Measurements from ENCODE around the gene ABLIM1. TPM values are rescaled to one million over a fixed set of nuclear protein-coding genes. Genes with fewer than 3 reads are reported as not detected.

ABLIM1 gene
- total RNA-seq, 4 donors from 2014 or later, result 152 to 373 (median 209) TPM

- peak in 1 of 2 donors; percentile 26 for TF ChIP-seq EP300 (IDR thresholded peaks at IDR 0.05)
- TF ChIP-seq POLR2A (IDR thresholded peaks at IDR 0.05), result no peak
- H3K27ac ChIP-seq, result peak overlapping the region in 2 of 4 donors; percentile 30 to 36
- H3K4me1 ChIP-seq, result peaks cover 0 to 18% (median 5%) of the 10 kb centered on the region in 4 donors
- no peaks in the 10 kb centered on the region for H3K27me3 ChIP-seq
- H3K9me3 ChIP-seq, result no peaks in the 10 kb centered on the region
- 35 to 38% methylated on average over 9 of the region's 9 CpGs for WGBS, 2 donors
- H3K4me3 ChIP-seq, result no peak overlapping the region
- no peak for DNase-seq (ENCODE audit: low spot score in 2 of 2)
- no peaks in the 10 kb centered on the region for H3K36me3 ChIP-seq
Measured at GRCh38 chr10:114412907-114413797, 244.9 kb downstream of the ABLIM1 start.

- no peaks in the 10 kb centered on the region for H3K9me3 ChIP-seq
- no peak for TF ChIP-seq POLR2A (IDR thresholded peaks at IDR 0.05)
- no peak for TF ChIP-seq CTCF (IDR thresholded peaks at IDR 0.05)
- TF ChIP-seq EP300 (IDR thresholded peaks at IDR 0.05), result no peak
- H3K4me3 ChIP-seq, result no peak overlapping the region
- no peaks in the 10 kb centered on the region for H3K36me3 ChIP-seq
- WGBS, 2 donors, result 56 to 57% methylated on average over 5 of the region's 5 CpGs
- no peak overlapping the region for H3K27ac ChIP-seq
- DNase-seq (ENCODE audit: low spot score in 2 of 2), result no peak
- peaks cover 0 to 30% (median 9%) of the 10 kb centered on the region in 4 donors for H3K4me1 ChIP-seq
- H3K27me3 ChIP-seq, result no peaks in the 10 kb centered on the region
Measured at GRCh38 chr10:114408968-114409444, 249.1 kb downstream of the ABLIM1 start.

GRCh38 chr10:114408112-114408967, 249.7 kb downstream of the ABLIM1 start:
- peaks cover 0 to 33% (median 7%) of the 10 kb centered on the region in 4 donors for H3K4me1 ChIP-seq
- no peak for DNase-seq (ENCODE audit: low spot score in 2 of 2)
- TF ChIP-seq POLR2A (IDR thresholded peaks at IDR 0.05) (no peak), EP300 (IDR thresholded peaks at IDR 0.05) (no peak), CTCF (IDR thresholded peaks at IDR 0.05) (no peak)
- H3K27me3 ChIP-seq, result no peaks in the 10 kb centered on the region
- no peaks in the 10 kb centered on the region for H3K9me3 ChIP-seq
- 77 to 78% methylated on average over 12 of the region's 12 CpGs for WGBS, 2 donors
- no peaks in the 10 kb centered on the region for H3K36me3 ChIP-seq
- H3K4me3 ChIP-seq, result no peak overlapping the region
- H3K27ac ChIP-seq, result peak overlapping the region in 2 of 4 donors; percentile 0 to 13

GRCh38 chr10:114406455-114406854, 251.6 kb downstream of the ABLIM1 start:
- H3K4me1 ChIP-seq, result peaks cover 0 to 42% (median 7%) of the 10 kb centered on the region in 4 donors
- no peaks in the 10 kb centered on the region for H3K36me3 ChIP-seq
- H3K9me3 ChIP-seq, result no peaks in the 10 kb centered on the region
- no peaks in the 10 kb centered on the region for H3K27me3 ChIP-seq
- WGBS, 2 donors, result 89 to 100% methylated on average over 1 of the region's 1 CpG
- DNase-seq (ENCODE audit: low spot score in 2 of 2), result no peak
- no peak overlapping the region for H3K27ac ChIP-seq
- no peak overlapping the region for H3K4me3 ChIP-seq
- TF ChIP-seq EP300 (IDR thresholded peaks at IDR 0.05) (no peak), POLR2A (IDR thresholded peaks at IDR 0.05) (no peak), CTCF (IDR thresholded peaks at IDR 0.05) (no peak)

GRCh38 chr10:114405011-114405350, 253.1 kb downstream of the ABLIM1 start:
- TF ChIP-seq POLR2A (IDR thresholded peaks at IDR 0.05), result no peak
- no peak for TF ChIP-seq CTCF (IDR thresholded peaks at IDR 0.05)
- no peak for TF ChIP-seq EP300 (IDR thresholded peaks at IDR 0.05)
- Histone ChIP-seq H3K9me3 (no peaks in the 10 kb centered on the region), H3K36me3 (no peaks in the 10 kb centered on the region), H3K4me1 (peaks cover 0 to 56% (median 14%) of the 10 kb centered on the region in 4 donors), H3K27me3 (no peaks in the 10 kb centered on the region), H3K27ac (peak overlapping the region; percentile 77 to 96 (median 94)), H3K4me3 (peak overlapping the region; percentile 55 to 90 (median 70))
- 25 to 44% methylated on average over 10 to 16 of the region's 16 CpGs for WGBS, 2 donors
- no peak for DNase-seq (ENCODE audit: low spot score in 2 of 2)
